Upper lobe of left lung (tissue), 6 donors: Measurements from ENCODE around the gene CFHR3. TPM values are rescaled to one million over a fixed set of nuclear protein-coding genes. Genes with fewer than 3 reads are reported as not detected.

ENCODE experiments used
- ATAC-seq, 2 donors: fragments of 200-7000 bp; cut with Tn5 transposase; one replicate each; pipeline ENCODE4 v1.9.1; 2022; ENCODE audit warnings: mild to moderate bottlenecking in 2 of 2, moderate library complexity in 2 of 2; ENCODE audit not compliant: low FRiP score in 2 of 2
- DNase-seq, 2 donors: peaks; one replicate each; pipeline ENCODE4 v3.0.0-alpha.2; 2019 to 2020
- H3K27ac ChIP-seq, 4 donors: fragments of 200-600 bp; sonication (generic); one replicate each; pipeline ENCODE4 v1.5.1; 2016 to 2019
- H3K27me3 ChIP-seq, 4 donors: fragments of 200-600 bp; sonication (generic); one replicate each; pipeline ENCODE4 v1.5.1; 2017 to 2019
- H3K36me3 ChIP-seq, 4 donors: fragments of 200-600 bp; sonication (generic); one replicate each; pipeline ENCODE4 v1.5.1; 2016 to 2019
- H3K4me1 ChIP-seq, 4 donors: fragments of 200-600 bp; sonication (generic); one replicate each; pipeline ENCODE4 v1.5.1; 2018 to 2019
- H3K4me3 ChIP-seq, 4 donors: fragments of 200-600 bp; sonication (generic); one replicate each; pipeline ENCODE4 v1.5.1; 2017 to 2019; ENCODE audit warnings: mild to moderate bottlenecking in 2 of 4, moderate library complexity in 1 of 4
- H3K9me3 ChIP-seq, 4 donors: fragments of 200-600 bp; sonication (generic); one replicate each; pipeline ENCODE4 v1.5.1; 2018 to 2019
- EP300 ChIP-seq, 4 donors: sonication (generic); formaldehyde crosslinking; IDR thresholded peaks; one replicate each; pipeline ENCODE4 v1.5.1; 2017; ENCODE audit warnings: antibody characterized with exemption in 4 of 4, control low read depth in 2 of 4
- POLR2A ChIP-seq, 4 donors: fragments of 450-650 bp; IDR thresholded peaks; one replicate each; pipeline ENCODE4 v1.5.1; 2016 to 2017; ENCODE audit warnings: antibody characterized with exemption in 4 of 4, mild to moderate bottlenecking in 2 of 4
- POLR2AphosphoS5 ChIP-seq, 2 donors: sonication (generic); formaldehyde crosslinking; IDR thresholded peaks; one replicate each; pipeline ENCODE4 v1.5.1; 2017; ENCODE audit warnings: antibody characterized with exemption in 2 of 2
- WGBS, 2 donors: methylation state at CpG; one replicate each; pipeline ENCODE4 v1.1.5; 2017 to 2018; 5-methylcytosine and 5-hydroxymethylcytosine counted together
- total RNA-seq, 6 donors: library from RNA; depleted of rRNA in 4 of 6; stranded (reverse); fragments of >200 nt in 4 of 6; gene quantifications; one replicate each; pipeline versions ENCODE4 v1.1.0 to v1.2.1, GENCODE V29; 2016 to 2021
- TF ChIP-seq, protein P1 (sequence below), 6 experiments: fragments of 450-650 bp in 4 of 6; fragments of 200-600 bp in 2 of 6; sonication (generic) in 2 of 6; IDR thresholded peaks; one replicate each; pipeline ENCODE4 v1.5.1; 2016 to 2019; ENCODE audit warnings: antibody characterized with exemption in 6 of 6
- donor health status: DM: no; HTN: no; CAD: no; lungs with moderate emphysema.
- donor health status: DM: no; HTN: yes; CAD: no; lungs with severe emphysema.

CFHR3 gene
- total RNA-seq = under 1 TPM in 3 of 6 donors, not detected in 3; 0.17 to 0.61 (median 0.37) TPM

- ATAC-seq (no peak), DNase-seq (no peak)
- Histone ChIP-seq H3K4me3 (no peak within 1 kb of the TSS), H3K27ac (no peak within 1 kb of the TSS), H3K27me3 (no peaks in the 10 kb centered on the region), H3K9me3 (no peaks in the 10 kb centered on the region), H3K4me1 (no peaks in the 10 kb centered on the region), H3K36me3 (no peaks in the 10 kb centered on the region)
- TF ChIP-seq POLR2AphosphoS5 (IDR thresholded peaks at IDR 0.05) (no peak), POLR2A (IDR thresholded peaks at IDR 0.05) (no peak), EP300 (IDR thresholded peaks at IDR 0.05) (no peak)
- TF ChIP-seq, protein P1, sequence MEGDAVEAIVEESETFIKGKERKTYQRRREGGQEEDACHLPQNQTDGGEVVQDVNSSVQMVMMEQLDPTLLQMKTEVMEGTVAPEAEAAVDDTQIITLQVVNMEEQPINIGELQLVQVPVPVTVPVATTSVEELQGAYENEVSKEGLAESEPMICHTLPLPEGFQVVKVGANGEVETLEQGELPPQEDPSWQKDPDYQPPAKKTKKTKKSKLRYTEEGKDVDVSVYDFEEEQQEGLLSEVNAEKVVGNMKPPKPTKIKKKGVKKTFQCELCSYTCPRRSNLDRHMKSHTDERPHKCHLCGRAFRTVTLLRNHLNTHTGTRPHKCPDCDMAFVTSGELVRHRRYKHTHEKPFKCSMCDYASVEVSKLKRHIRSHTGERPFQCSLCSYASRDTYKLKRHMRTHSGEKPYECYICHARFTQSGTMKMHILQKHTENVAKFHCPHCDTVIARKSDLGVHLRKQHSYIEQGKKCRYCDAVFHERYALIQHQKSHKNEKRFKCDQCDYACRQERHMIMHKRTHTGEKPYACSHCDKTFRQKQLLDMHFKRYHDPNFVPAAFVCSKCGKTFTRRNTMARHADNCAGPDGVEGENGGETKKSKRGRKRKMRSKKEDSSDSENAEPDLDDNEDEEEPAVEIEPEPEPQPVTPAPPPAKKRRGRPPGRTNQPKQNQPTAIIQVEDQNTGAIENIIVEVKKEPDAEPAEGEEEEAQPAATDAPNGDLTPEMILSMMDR (IDR thresholded peaks at IDR 0.05) = no peak
These were observed at the start of gene CFHR3 for GRCh38 chr1:196774603-196775002. CFHR3 (plus strand) TSS chr1:196774840; CDS start chr1:196774887, 47 bp downstream.

GRCh38 chr1:196732526-196732925 is 42.1 kb upstream of the CFHR3 start:
- Histone ChIP-seq H3K9me3 (no peaks in the 10 kb centered on the region), H3K36me3 (no peaks in the 10 kb centered on the region), H3K4me3 (no peak overlapping the region), H3K4me1 (no peaks in the 10 kb centered on the region), H3K27me3 (no peaks in the 10 kb centered on the region), H3K27ac (no peak overlapping the region)
- TF ChIP-seq POLR2AphosphoS5 (IDR thresholded peaks at IDR 0.05) = no peak
- TF ChIP-seq POLR2A (IDR thresholded peaks at IDR 0.05) = no peak
- TF ChIP-seq EP300 (IDR thresholded peaks at IDR 0.05) = no peak
- TF ChIP-seq, protein P1 (IDR thresholded peaks at IDR 0.05) = no peak
- ATAC-seq (no peak), DNase-seq (no peak)
- 93 to 95% methylated on average over 2 of the region's 2 CpGs for WGBS, 2 donors

GRCh38 chr1:196733091-196733970 is 41.3 kb upstream of the CFHR3 start:
- Histone ChIP-seq H3K36me3 (no peaks in the 10 kb centered on the region), H3K9me3 (peaks cover 0 to 2% (median 0%) of the 10 kb centered on the region in 4 donors), H3K27ac (no peak overlapping the region), H3K4me3 (no peak overlapping the region), H3K4me1 (no peaks in the 10 kb centered on the region), H3K27me3 (no peaks in the 10 kb centered on the region)
- WGBS, 2 donors = 87% methylated on average over 11 of the region's 11 CpGs
- no peak for DNase-seq
- TF ChIP-seq POLR2AphosphoS5 (IDR thresholded peaks at IDR 0.05) (no peak), POLR2A (IDR thresholded peaks at IDR 0.05) (no peak), EP300 (IDR thresholded peaks at IDR 0.05) (no peak)
- TF ChIP-seq, protein P1 (IDR thresholded peaks at IDR 0.05) = no peak
- no peak for ATAC-seq

- peaks cover 0 to 9% (median 0%) of the 10 kb centered on the region in 4 donors for H3K9me3 ChIP-seq
- no peaks in the 10 kb centered on the region for H3K4me1 ChIP-seq
- H3K4me3 ChIP-seq = no peak overlapping the region
- no peaks in the 10 kb centered on the region for H3K36me3 ChIP-seq
- DNase-seq (no peak), ATAC-seq (no peak)
- no peak overlapping the region for H3K27ac ChIP-seq
- H3K27me3 ChIP-seq = no peaks in the 10 kb centered on the region
- TF ChIP-seq, protein P1 (IDR thresholded peaks at IDR 0.05) = no peak
- TF ChIP-seq EP300 (IDR thresholded peaks at IDR 0.05) = no peak
- TF ChIP-seq POLR2AphosphoS5 (IDR thresholded peaks at IDR 0.05) = no peak
- TF ChIP-seq POLR2A (IDR thresholded peaks at IDR 0.05) = no peak
These were observed 40.6 kb upstream of the CFHR3 start for GRCh38 chr1:196734006-196734405.
